Fibroblast of villous mesenchyme (primary cell): Measurements from ENCODE around the gene ABCA1. TPM values are rescaled to one million over a fixed set of nuclear protein-coding genes. Genes with fewer than 3 reads are reported as not detected.
A peak's percentile ranks its signal among the peaks of the same experiment; 100 is the strongest.

Experiments used
- DNase-seq: peaks from one replicate; pipeline ENCODE4 v3.0.0-alpha.2; 2010; ENCODE audit warnings: low read depth
- H3K4me3 ChIP-seq: 2 replicates; pipeline ENCODE4 v1.5.1; 2011; ENCODE audit warnings: low read depth, mild to moderate bottlenecking, low read length
- CTCF ChIP-seq: IDR thresholded peaks from 2 replicates; pipeline ENCODE4 v1.5.1; 2012; ENCODE audit warnings: low read depth, mild to moderate bottlenecking, low read length; ENCODE audit not compliant: insufficient read depth
- total RNA-seq: library from RNA; depleted of rRNA; stranded (reverse); fragments of >200 nt; gene quantifications from 2 replicates; pipeline ENCODE4 v1.2.3, GENCODE V29; 2012

The ABCA1 gene
- total RNA-seq, 1 donor: 132 TPM

- no peak for TF ChIP-seq CTCF
- no peak overlapping the region for H3K4me3 ChIP-seq
- DNase-seq: no peak
Observed at GRCh38 chr9:104882086-104882485, 45.9 kb downstream of the ABCA1 start.

GRCh38 chr9:104879555-104880309 lies 48.2 kb downstream of the ABCA1 start:
- H3K4me3 ChIP-seq: no peak overlapping the region
- DNase-seq: peak; percentile 45
- TF ChIP-seq CTCF: no peak

GRCh38 chr9:104876587-104876986 lies 51.4 kb downstream of the ABCA1 start:
- TF ChIP-seq CTCF: no peak
- H3K4me3 ChIP-seq: no peak overlapping the region
- DNase-seq: no peak

DNA sequence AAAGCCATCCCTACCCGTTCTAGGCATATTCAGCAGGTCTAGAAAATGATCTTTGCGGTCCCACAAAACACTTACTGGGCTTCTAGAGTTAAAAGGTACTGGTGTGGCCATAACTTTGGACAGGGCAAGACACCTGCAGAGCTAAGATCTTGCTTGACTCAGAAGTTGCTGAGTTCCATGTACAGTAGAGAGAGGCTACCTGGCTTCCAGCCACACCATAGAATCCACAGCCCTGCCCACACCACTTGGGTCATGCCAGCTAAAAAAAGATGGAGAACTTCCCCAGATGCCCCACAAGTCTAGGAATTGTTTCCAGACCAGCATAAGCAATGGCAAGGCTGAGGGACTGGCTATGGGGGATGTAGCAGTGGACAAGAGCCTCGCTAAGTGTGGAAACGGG lies 52.1 kb downstream of the ABCA1 start:
- no peak overlapping the region for H3K4me3 ChIP-seq
- DNase-seq: no peak
- TF ChIP-seq CTCF: no peak

DNA sequence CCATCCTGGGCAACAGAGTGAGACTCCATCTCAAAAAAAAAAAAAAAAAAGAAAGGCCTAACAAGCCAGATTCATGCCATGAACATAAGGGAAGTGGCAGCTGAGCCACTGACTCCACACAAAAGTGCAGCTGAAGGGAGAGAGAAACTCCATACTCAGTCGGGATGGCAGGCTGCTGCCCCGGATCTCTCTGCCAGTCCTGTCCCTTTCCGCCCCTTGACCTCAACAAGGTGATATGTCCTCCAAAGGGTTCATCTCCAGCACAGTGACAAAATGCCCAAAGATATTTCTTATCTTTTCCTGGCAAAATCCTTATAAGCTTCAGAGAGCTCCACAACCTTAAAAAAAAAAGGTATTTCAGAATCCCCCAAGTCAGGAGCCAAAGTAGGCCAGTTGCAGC lies 52.6 kb downstream of the ABCA1 start:
- no peak for TF ChIP-seq CTCF
- no peak for DNase-seq
- no peak overlapping the region for H3K4me3 ChIP-seq

GRCh38 chr9:104873489-104873850 lies 54.5 kb downstream of the ABCA1 start:
- DNase-seq: no peak

More at GRCh38 chr9:104873489-104873850, 54.5 kb downstream of the ABCA1 start:
- TF ChIP-seq CTCF: no peak
- H3K4me3 ChIP-seq: no peak overlapping the region
